Coronary artery (tissue), 2 donors: Measurements from ENCODE around the gene DUSP22.
A peak's percentile ranks its signal among the peaks of the same experiment; 100 is the strongest.

ENCODE experiments used
- DNase-seq: peaks from one replicate; pipeline ENCODE4 v3.0.0-alpha.2; 2017; ENCODE audit warnings: low spot score
- H3K27ac ChIP-seq, 2 donors: fragments of 200-600 bp; sonication (generic); one replicate each; pipeline ENCODE4 v1.5.1; 2016 to 2019
- H3K4me3 ChIP-seq: fragments of 200-600 bp; sonication (generic); 2 replicates; pipeline ENCODE4 v1.5.1; 2016; ENCODE audit warnings: mild to moderate bottlenecking, moderate library complexity
- TF ChIP-seq, protein P1 (sequence below): fragments of 200-600 bp; sonication (generic); IDR thresholded peaks from one replicate; pipeline ENCODE4 v1.5.1; 2019; ENCODE audit warnings: antibody characterized with exemption

The DUSP22 gene

DNA sequence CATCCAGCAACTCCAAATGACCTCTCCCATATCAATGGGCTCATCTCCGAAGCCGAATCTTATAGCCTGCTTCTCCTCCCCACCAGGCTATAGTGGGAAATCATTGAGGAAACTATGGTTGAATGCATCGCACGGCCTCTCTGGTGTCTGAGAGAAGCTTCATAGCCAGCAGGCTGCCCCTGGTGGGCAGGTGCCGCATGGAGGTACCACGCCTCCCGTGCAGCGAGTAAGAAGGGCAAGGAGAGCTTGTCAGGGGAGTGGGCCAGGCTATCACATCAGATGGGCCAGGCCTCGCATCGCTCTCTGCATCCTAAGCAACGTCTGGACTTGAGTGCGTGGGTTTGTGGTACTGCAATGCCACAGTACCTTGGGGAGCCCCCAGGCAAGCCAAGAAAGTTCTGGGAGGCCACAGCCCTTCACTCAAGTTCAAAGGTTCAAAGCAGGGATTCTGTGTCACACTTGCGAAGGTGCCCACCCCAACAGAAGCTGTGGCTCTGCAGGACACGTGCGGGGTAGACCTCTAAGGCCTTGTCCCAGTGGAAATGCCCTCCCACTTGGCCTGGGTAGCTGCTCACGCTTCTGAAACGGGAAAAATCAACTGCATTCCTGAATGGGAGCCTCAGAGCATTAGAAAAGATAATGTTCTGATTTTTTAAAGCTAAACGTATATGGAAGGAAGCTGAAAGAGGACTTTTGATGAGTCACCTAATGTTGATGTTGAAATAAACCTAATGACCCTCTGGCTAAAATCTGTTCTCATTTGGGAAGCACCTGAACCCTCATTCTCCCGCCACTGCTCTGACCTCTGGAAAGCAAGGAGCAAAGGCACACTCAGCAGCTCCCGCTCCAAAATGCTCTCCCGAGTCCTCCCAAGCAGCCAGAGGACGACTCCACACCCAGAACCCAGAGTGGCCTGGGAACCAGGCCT lies 90.9 kb downstream of the DUSP22 start:
- TF ChIP-seq, protein P1, sequence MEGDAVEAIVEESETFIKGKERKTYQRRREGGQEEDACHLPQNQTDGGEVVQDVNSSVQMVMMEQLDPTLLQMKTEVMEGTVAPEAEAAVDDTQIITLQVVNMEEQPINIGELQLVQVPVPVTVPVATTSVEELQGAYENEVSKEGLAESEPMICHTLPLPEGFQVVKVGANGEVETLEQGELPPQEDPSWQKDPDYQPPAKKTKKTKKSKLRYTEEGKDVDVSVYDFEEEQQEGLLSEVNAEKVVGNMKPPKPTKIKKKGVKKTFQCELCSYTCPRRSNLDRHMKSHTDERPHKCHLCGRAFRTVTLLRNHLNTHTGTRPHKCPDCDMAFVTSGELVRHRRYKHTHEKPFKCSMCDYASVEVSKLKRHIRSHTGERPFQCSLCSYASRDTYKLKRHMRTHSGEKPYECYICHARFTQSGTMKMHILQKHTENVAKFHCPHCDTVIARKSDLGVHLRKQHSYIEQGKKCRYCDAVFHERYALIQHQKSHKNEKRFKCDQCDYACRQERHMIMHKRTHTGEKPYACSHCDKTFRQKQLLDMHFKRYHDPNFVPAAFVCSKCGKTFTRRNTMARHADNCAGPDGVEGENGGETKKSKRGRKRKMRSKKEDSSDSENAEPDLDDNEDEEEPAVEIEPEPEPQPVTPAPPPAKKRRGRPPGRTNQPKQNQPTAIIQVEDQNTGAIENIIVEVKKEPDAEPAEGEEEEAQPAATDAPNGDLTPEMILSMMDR, result no peak
- DNase-seq, result peak; percentile 55

DNA sequence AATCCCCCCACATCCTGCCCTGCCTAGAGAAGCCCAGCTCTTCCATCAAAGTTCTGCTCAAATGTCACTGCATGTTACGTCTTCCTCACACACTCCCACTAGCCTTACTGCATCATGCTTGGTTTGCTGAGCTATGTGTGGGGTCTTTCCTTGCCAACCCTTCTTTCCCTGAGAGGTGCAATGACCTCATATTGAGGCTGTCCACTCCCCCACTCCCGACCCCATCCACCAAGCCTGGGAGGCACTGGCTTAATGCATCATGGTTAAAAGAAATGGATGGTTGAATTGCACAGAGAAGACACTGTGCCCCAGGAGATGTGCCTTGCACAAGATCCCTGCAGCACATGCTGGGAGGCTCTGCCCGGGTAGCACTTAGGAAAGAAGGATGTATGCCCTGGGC lies 91.6 kb downstream of the DUSP22 start:
- peak; percentile 54 for DNase-seq
- Histone ChIP-seq H3K27ac (no peak overlapping the region), H3K4me3 (no peak overlapping the region)
- TF ChIP-seq, protein P1, result no peak

More for the DNA sequence above, 90.9 kb downstream of the DUSP22 start:
- no peak overlapping the region for H3K4me3 ChIP-seq
- H3K27ac ChIP-seq, result no peak overlapping the region

DNA sequence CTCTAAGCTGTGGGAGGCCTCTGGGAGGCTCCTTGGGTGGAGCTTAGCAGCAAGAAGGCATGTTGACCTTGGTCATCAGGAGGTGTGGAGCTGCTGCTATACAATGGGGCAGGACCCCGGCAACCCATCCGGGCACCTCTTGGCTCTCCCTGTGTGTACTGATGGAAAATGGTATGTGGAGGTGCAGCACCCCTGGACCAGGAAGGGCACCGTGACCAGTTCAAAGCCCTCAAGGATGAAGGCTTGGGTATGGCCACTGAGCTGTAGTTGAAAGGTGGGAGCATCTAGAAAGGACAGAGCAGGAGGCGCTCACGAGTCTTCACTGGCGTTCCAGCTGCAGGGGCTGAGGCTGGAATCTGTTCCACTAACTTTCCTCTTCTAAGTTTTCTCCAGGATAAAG lies 92.6 kb downstream of the DUSP22 start:
- TF ChIP-seq, protein P1, result no peak
- Histone ChIP-seq H3K4me3 (no peak overlapping the region), H3K27ac (no peak overlapping the region)
- peak; percentile 36 for DNase-seq

DNA sequence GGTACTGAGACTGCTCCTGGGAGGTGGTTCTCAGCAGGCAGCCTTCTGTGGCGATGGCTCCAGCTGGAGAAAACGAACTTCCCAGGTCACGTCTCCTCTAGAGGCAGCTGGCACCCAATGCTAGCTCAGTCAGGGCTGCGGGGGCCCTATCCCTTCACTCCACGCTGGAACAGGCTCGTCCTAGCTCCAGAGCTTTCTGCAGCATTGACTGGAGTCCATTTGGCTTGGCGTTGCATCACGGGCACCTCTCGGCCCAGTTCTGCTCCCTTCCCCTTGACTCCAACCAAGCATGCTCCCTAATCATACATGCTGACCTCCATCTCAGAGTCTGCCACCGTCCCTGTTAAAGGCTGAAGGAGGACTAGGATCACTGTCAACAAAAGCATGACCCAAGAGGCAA lies 93.3 kb downstream of the DUSP22 start:
- H3K27ac ChIP-seq, result no peak overlapping the region
- DNase-seq, result peak; percentile 46
- no peak overlapping the region for H3K4me3 ChIP-seq
- TF ChIP-seq, protein P1, result no peak

GRCh38 chr6:386688-387266 lies 94.5 kb downstream of the DUSP22 start:
- Histone ChIP-seq H3K4me3 (no peak overlapping the region), H3K27ac (no peak overlapping the region)
- TF ChIP-seq, protein P1, result no peak
- peak; percentile 62 for DNase-seq

- TF ChIP-seq, protein P1, result no peak
- H3K27ac ChIP-seq, result no peak overlapping the region
- no peak overlapping the region for H3K4me3 ChIP-seq
- DNase-seq, result peak; percentile 22
These were observed 95.0 kb downstream of the DUSP22 start for GRCh38 chr6:387293-387741.
